Breast epithelium (tissue), 4 donors: ENCODE data around the gene DPP4. TPM values are rescaled to one million over a fixed set of nuclear protein-coding genes. Genes with fewer than 3 reads are reported as not detected.

Source experiments
- DNase-seq, 2 donors: peaks; one replicate each; pipeline ENCODE4 v3.0.0-alpha.2; 2019; ENCODE audit warnings: low spot score in 2 of 2
- H3K27ac ChIP-seq, 2 donors: fragments of 200-600 bp; sonication (generic) in 1 of 2; one replicate each; pipeline ENCODE4 v1.5.1; 2016 to 2019; ENCODE audit warnings: mild to moderate bottlenecking in 1 of 2
- H3K27me3 ChIP-seq, 2 donors: fragments of 200-600 bp; sonication (generic) in 1 of 2; one replicate each; pipeline versions ENCODE4 v1.5.1 to v1.6.0; 2017 to 2019; ENCODE audit warnings: control low read depth in 1 of 2, mild to moderate bottlenecking in 1 of 2
- H3K36me3 ChIP-seq: fragments of 200-600 bp; one replicate; pipeline ENCODE4 v1.5.1; 2019
- H3K4me1 ChIP-seq, 2 donors: fragments of 200-600 bp; sonication (generic); one replicate each; pipeline ENCODE4 v1.5.1; 2016 to 2019; ENCODE audit warnings: control low read depth in 1 of 2
- H3K4me3 ChIP-seq, 3 donors: fragments of 200-600 bp; sonication (generic); 1 replicate in 2 of 3; 2 replicates in 1 of 3; pipeline ENCODE4 v1.5.1; 2016 to 2019; ENCODE audit warnings: mild to moderate bottlenecking in 3 of 3, moderate library complexity in 2 of 3
- H3K9me3 ChIP-seq, 2 donors: fragments of 200-600 bp; sonication (generic) in 1 of 2; one replicate each; pipeline ENCODE4 v1.5.1; 2016 to 2019; ENCODE audit warnings: control low read depth in 1 of 2
- POLR2A ChIP-seq: fragments of 450-650 bp; IDR thresholded peaks from one replicate; pipeline ENCODE4 v1.6.1; 2016; ENCODE audit warnings: antibody characterized with exemption, mild to moderate bottlenecking, moderate library complexity
- POLR2AphosphoS5 ChIP-seq, 3 donors: sonication (generic); formaldehyde crosslinking; IDR thresholded peaks; one replicate each; pipeline ENCODE4 v1.6.1; 2017; ENCODE audit warnings: antibody characterized with exemption in 3 of 3
- intact Hi-C: fragments of 100-400 bp; cut with DNase I; formaldehyde crosslinking; loops from one replicate; pipeline ENCODE4 v1.15.1; 2023; ENCODE audit warnings: low total_unique reads
- total RNA-seq, 3 donors: library from RNA; depleted of rRNA; stranded (reverse); fragments of >200 nt; gene quantifications; one replicate each; pipeline ENCODE4 v1.1.0, GENCODE V29; 2016
- TF ChIP-seq, protein P1 (sequence below), 3 donors: fragments of 450-650 bp; IDR thresholded peaks; one replicate each; pipeline ENCODE4 v1.5.1; 2016 to 2017; ENCODE audit warnings: antibody characterized with exemption in 3 of 3, mild to moderate bottlenecking in 3 of 3, moderate library complexity in 3 of 3

DPP4 gene
- total RNA-seq, 3 donors from 2014 or later = 7.5 to 17.3 (median 11.8) TPM

GRCh38 chr2:162092658-162093556, 18.9 kb upstream of the DPP4 start:
- H3K36me3 ChIP-seq = no peaks in the 10 kb centered on the region
- intact Hi-C loops = no loop called here
- no peaks in the 10 kb centered on the region for H3K9me3 ChIP-seq
- no peak for DNase-seq
- H3K27ac ChIP-seq = peak overlapping the region; percentile 46 to 80
- H3K27me3 ChIP-seq = no peaks in the 10 kb centered on the region
- peaks cover 0 to 9% of the 10 kb centered on the region in 2 donors for H3K4me1 ChIP-seq
- H3K4me3 ChIP-seq = no peak overlapping the region
- TF ChIP-seq POLR2AphosphoS5 (IDR thresholded peaks at IDR 0.05) = peak in 2 of 3 donors; percentile 28 to 69
- TF ChIP-seq, protein P1, sequence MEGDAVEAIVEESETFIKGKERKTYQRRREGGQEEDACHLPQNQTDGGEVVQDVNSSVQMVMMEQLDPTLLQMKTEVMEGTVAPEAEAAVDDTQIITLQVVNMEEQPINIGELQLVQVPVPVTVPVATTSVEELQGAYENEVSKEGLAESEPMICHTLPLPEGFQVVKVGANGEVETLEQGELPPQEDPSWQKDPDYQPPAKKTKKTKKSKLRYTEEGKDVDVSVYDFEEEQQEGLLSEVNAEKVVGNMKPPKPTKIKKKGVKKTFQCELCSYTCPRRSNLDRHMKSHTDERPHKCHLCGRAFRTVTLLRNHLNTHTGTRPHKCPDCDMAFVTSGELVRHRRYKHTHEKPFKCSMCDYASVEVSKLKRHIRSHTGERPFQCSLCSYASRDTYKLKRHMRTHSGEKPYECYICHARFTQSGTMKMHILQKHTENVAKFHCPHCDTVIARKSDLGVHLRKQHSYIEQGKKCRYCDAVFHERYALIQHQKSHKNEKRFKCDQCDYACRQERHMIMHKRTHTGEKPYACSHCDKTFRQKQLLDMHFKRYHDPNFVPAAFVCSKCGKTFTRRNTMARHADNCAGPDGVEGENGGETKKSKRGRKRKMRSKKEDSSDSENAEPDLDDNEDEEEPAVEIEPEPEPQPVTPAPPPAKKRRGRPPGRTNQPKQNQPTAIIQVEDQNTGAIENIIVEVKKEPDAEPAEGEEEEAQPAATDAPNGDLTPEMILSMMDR (IDR thresholded peaks at IDR 0.05) = no peak
- no peak for TF ChIP-seq POLR2A

GRCh38 chr2:162092008-162092390, 18.0 kb upstream of the DPP4 start:
- Histone ChIP-seq H3K4me3 (no peak overlapping the region), H3K27ac (peak overlapping the region; percentile 46 to 80), H3K27me3 (no peaks in the 10 kb centered on the region), H3K36me3 (no peaks in the 10 kb centered on the region), H3K9me3 (no peaks in the 10 kb centered on the region), H3K4me1 (peaks cover 0 to 9% of the 10 kb centered on the region in 2 donors)
- TF ChIP-seq, protein P1 (IDR thresholded peaks at IDR 0.05) = no peak
- no peak for TF ChIP-seq POLR2A
- TF ChIP-seq POLR2AphosphoS5 (IDR thresholded peaks at IDR 0.05) = no peak
- intact Hi-C loops = no loop called here
- DNase-seq = no peak

- intact Hi-C loops = no loop called here
These were observed 17.5 kb upstream of the DPP4 start for GRCh38 chr2:162091325-162092007.

GRCh38 chr2:162090109-162090508, 16.1 kb upstream of the DPP4 start:
- TF ChIP-seq POLR2AphosphoS5 (IDR thresholded peaks at IDR 0.05) (no peak), POLR2A (no peak)
- TF ChIP-seq, protein P1 (IDR thresholded peaks at IDR 0.05) = no peak
- Histone ChIP-seq H3K9me3 (no peaks in the 10 kb centered on the region), H3K27me3 (no peaks in the 10 kb centered on the region), H3K36me3 (no peaks in the 10 kb centered on the region), H3K27ac (no peak overlapping the region), H3K4me3 (no peak overlapping the region), H3K4me1 (peaks cover 0 to 9% of the 10 kb centered on the region in 2 donors)
- intact Hi-C loops = no loop called here
- no peak for DNase-seq

More at GRCh38 chr2:162091325-162092007, 17.5 kb upstream of the DPP4 start:
- no peak for DNase-seq
- no peaks in the 10 kb centered on the region for H3K36me3 ChIP-seq
- H3K27me3 ChIP-seq = no peaks in the 10 kb centered on the region
- H3K9me3 ChIP-seq = no peaks in the 10 kb centered on the region
- peak overlapping the region; percentile 46 to 80 for H3K27ac ChIP-seq
- no peak overlapping the region for H3K4me3 ChIP-seq
- H3K4me1 ChIP-seq = peaks cover 0 to 9% of the 10 kb centered on the region in 2 donors
- TF ChIP-seq POLR2AphosphoS5 (IDR thresholded peaks at IDR 0.05) (no peak), POLR2A (no peak)
- TF ChIP-seq, protein P1 (IDR thresholded peaks at IDR 0.05) = no peak

GRCh38 chr2:162086904-162087303, 12.9 kb upstream of the DPP4 start:
- H3K4me3 ChIP-seq = no peak overlapping the region
- H3K36me3 ChIP-seq = no peaks in the 10 kb centered on the region
- H3K27ac ChIP-seq = no peak overlapping the region
- no peaks in the 10 kb centered on the region for H3K27me3 ChIP-seq
- TF ChIP-seq, protein P1 (IDR thresholded peaks at IDR 0.05) = no peak
- TF ChIP-seq POLR2AphosphoS5 (IDR thresholded peaks at IDR 0.05) (no peak), POLR2A (no peak)
- no peak for DNase-seq
- intact Hi-C loops = no loop called here
- H3K4me1 ChIP-seq = peaks cover 0 to 3% of the 10 kb centered on the region in 2 donors
- no peaks in the 10 kb centered on the region for H3K9me3 ChIP-seq
